Posterior vena cava (tissue), 2 donors: ENCODE measurements around the gene RSF1. TPM values are rescaled to one million over a fixed set of nuclear protein-coding genes. Genes with fewer than 3 reads are reported as not detected.

Experiments used
- DNase-seq: peaks from one replicate; pipeline ENCODE4 v3.0.0-alpha.2; 2020; ENCODE audit warnings: low spot score
- intact Hi-C, 2 donors: fragments of 100-400 bp; cut with DNase I; formaldehyde crosslinking; loops; one replicate each; pipeline versions ENCODE4 v1.14.1 to v1.14.2; 2022 to 2023
- total RNA-seq, 2 donors: library from RNA; stranded (reverse); fragmentation: NEBNext Ultra II Directional; extraction: Animal tissue kit (Norgen Biotek cat#: 25700); gene quantifications; one replicate each; pipeline ENCODE4 v1.2.1, GENCODE V29; 2021
- donor health status: DM: yes; HTN: yes; CAD: no.
- donor health status: DM: yes; HTN: yes; CAD: no.

Gene RSF1
- total RNA-seq, 2 donors from 2014 or later: 54.9 to 69.5 TPM

DNA sequence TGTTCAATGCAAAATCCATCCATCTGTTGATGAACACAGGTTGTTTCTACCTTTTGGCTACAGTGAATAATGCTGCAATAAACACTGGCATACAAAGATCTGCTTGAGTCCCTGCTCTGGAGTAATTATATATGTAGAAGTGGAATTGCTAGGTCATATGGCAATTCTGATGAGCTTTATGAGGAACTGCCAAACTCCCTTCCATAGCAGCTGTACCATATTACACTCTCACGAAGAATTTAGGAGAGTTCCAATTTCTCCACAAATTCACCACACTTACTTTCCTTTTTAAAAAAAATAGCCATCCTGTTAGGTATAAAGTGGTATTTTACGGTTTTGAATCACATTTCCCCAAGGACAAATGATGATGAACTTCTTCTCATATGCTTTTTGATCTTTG, 62.2 kb downstream of the RSF1 start:
- DNase-seq: no peak
- intact Hi-C loops: no loop called here

DNA sequence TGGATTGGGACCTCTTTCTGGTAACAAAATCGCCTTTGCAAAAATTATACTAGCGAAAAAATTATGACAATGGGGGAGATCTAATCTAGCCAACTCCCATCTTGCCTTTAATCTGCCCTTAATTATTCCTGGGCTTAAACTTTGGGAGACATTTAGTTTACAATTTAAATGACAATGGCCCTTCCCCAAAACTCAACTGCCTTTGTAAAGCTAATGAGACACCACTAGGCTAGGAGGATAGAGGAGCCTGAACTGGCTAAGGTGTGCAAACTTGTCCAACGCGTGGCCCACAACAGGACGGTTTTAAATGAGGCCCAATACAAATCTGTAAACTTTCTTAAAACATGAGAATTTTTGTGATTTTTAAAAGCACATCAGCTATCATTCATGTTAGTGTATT, 67.3 kb downstream of the RSF1 start:
- DNase-seq: no peak
- intact Hi-C loops: no loop called here

DNA sequence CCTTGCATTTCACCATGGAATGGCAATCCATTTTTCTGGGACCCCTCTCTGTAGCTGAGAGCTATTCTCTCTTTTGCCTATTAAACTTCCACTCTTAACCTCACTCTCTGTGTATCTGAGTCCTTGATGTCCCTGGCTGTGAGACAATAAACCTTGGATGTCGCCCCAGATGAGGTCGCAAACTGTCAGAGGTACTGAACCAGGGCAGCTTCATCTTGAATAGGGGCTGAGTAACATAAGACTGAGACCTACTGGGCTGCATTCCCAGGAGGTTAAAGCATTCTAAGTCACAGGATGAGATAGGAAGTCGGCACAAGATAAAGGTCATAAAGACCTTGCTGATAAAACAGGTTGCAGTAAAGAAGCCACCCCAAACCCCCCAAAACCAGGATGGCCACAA, 68.0 kb downstream of the RSF1 start:
- intact Hi-C loops: no loop called here
- DNase-seq: no peak

DNA sequence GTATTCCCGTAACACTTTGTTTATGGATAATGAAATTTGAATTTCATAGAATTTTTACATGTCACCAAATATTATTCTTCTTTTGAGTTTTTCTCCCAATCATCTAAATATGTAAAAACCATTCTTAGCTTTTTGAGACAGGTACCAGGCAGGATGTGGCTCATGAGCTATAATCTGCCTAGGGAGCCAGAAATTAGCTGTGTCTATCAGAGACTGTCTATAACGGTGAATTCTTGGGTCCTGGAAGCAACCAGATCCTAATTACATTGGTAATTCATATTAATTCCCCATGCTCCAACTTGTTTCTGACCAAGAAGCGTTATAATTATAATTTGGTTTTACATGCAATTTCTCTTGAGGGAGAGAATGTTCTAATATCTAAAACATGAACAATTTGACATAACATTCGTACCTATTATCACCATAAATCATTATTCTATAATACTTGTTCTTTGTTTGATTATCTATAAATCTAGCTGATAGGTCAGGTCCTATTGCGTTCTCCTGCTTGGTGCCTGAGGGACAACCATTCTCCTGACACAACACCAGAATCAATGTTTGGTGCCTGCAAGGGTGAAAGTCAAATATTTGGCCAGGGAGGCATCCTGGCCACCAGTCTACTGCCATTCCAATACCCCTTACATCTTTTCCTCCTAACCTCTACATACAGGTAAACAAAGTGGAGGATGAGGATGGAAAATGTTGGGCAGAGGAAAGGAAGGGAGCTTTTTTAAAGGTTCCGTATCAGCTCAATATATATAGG, 69.9 kb downstream of the RSF1 start:
- intact Hi-C loops: no loop called here

DNA sequence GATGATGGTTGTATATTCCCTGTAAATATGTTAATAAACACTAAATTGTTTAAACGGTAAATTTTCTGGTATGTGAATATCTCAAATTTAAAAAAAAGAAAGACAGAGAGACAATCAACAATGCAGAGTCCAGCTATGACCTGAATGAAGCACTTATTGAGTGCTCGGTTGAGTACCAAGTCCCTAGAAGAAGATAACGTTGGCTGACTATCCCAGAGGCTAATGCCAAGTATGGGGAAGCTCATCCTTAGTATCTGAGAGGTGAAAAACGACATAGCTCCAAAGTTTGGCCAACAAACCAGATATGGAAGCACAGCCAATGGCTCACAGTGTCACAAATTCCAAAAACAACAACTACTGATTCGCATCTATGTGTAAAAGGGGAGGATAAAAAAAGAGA, 71.3 kb downstream of the RSF1 start:
- intact Hi-C loops: no loop called here
- DNase-seq: no peak

More for the DNA sequence above, 69.9 kb downstream of the RSF1 start:
- no peak for DNase-seq

DNA sequence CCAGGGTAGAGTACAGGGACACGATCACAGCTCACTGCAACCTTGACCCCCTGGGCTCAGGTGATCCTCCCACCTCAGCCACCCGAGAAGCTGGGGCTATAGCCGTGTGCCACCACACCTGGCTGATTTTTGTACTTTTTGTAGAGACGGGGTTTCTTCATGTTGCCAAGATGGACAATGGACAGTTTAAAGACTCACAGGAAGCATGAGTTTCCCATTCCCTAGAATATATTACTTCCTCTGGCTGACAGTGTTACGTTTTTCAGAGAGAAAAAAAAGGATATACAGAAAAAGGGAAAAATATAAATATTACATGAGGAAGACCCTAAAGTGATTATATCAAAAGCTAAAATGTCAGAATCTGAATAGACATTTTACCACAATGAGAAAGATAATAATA, 72.3 kb downstream of the RSF1 start:
- intact Hi-C loops: no loop called here
- no peak for DNase-seq

DNA sequence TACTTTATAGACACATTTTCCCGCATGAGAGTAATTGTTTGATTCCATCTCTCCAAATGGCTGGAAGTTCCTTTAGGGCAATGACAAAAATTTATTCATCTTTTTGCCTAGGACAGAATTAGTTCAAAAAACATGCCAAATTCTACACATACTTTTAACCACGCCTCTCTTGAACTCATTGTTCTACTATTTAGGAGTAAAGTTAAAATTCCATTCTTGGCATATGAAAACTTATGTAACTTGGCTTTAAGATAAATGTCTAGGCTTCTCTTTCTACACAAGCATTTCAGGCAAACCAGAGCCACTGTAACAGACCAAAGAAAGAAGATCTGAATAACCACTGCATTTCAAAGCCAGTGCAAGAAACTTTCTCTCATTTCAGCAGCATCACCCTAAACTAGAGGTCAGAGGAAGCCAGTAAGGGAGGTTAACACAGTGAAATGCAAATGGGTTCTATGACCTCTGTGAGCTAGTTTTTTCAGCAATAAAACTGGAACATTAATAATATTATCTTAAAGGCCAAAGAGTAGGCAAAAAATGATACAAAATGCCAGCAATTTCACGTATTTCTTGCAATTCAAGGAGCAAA, 73.0 kb downstream of the RSF1 start:
- DNase-seq: no peak
- intact Hi-C loops: no loop called here

DNA sequence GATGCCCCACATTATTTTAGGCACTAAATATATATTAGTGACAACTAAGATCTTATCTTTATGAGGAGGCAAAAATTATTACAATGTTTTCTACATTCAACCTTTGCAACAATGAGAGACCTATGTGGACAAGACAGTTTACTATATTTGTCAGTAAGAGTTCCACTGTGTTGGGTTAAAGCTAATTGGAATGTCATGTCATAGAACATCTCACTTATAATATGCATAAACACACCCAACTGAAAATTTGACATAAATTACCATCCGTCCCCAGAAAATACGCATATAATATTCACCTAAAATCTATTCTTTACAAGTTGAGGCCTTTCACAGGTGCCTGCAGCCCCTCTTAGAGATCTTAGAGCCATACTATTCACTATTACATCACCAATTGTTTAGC, 84.0 kb downstream of the RSF1 start:
- intact Hi-C loops: no loop called here
- no peak for DNase-seq

DNA sequence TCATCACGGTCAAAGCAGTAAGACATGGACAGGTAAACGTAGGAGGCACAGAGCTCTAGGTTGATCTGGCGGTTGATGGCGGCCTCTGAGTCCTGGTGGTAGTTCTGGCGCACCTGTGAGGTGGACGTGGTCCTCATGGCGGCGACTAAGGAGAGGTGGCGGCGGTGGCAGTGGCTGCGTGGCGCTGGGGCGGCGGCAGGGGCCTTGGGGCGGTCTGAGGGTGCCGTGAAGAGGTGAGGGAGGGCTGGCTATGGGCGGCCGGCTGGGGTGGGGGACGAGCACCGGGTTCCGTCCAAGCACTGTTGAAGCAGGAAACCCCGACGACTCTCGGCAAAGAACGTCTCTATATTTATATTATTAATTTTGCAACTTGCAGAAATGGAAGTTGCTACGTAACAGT, 85.6 kb downstream of the RSF1 start:
- no peak for DNase-seq
- intact Hi-C loops: no loop called here

DNA sequence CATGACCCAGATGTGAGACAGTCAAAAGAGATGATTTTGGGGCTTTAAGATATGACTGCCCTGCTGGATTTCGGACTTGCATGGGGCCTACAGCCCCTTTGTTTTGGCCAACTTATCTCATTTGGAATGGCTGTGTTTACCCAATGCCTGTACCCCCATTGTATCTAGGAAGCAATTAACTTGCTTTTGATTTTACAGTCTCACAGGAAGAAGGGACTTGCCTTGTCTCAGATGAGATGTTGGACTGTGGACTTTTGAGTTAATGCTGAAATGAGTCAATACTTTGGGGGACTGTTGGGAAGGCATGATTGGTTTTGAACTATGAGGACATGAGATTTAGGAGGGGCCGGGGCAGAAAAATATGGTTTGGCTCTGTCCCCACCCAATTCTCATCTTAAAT, 88.4 kb downstream of the RSF1 start:
- DNase-seq: no peak
- intact Hi-C loops: no loop called here

DNA sequence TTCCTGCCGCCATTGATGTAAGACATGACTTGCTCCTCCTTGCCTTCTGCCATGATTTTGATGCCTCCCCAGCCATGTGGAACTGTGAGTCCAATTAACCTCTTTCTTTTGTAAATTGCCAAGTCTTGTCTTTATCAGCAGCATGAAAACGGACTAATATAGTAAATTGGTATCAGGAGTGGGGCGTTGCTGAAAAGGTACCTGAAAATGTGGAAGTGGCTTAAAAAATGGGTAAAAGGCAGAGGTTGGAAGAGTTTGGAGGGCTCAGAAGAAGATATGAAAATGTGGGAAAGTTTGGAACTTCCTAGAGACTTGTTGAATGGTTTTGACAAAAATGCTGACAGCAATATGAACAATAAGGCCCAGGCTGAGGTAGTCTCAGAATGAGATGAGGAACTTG, 89.7 kb downstream of the RSF1 start:
- intact Hi-C loops: no loop called here

DNA sequence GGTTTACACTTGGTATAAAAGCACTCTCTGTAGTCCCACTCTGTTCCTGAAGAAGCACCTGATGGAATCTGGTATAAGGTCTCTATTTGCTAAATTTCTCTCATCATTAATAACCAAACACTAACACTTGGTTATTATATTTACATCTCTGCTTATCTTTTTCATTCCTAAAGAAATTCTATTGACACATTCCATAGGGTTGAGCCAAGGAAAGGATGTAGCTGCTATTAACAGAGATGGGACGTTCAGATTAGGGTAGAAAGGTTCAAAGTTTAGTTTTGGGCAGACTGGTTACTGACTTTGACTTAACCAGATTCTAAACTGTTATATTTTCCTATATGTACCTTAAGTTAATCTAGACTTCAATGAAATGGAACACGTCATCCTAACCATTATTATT, 91.5 kb downstream of the RSF1 start:
- intact Hi-C loops: no loop called here
- DNase-seq: no peak

More for the DNA sequence above, 89.7 kb downstream of the RSF1 start:
- no peak for DNase-seq

DNA sequence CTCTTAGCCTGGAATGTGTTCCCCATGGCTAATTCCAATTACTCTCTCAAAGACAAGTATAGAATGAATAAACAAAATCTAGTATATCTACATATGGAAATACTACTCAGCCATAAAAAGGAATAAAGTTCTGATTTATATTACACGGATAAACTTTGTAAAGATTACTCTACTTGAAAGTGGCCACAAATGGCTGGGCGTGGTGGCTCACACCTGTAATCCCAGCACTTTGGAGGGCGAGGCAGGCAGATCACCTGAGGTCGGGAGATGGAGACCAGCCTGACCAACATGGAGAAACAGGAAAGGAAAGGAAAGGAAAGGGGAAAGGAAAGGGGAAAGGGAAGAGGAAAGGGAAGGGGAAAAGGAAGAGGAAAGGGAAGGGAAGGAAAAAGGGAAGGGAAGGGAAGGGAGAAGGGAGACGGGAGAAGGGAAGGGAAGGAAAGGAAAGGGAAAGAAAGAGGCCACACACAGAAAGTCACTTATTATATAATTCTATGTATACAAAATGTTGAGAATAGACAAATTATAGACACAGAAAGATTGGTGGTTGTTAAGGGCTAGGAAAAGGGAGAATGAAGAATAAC, 92.2 kb downstream of the RSF1 start:
- intact Hi-C loops: no loop called here
- no peak for DNase-seq

DNA sequence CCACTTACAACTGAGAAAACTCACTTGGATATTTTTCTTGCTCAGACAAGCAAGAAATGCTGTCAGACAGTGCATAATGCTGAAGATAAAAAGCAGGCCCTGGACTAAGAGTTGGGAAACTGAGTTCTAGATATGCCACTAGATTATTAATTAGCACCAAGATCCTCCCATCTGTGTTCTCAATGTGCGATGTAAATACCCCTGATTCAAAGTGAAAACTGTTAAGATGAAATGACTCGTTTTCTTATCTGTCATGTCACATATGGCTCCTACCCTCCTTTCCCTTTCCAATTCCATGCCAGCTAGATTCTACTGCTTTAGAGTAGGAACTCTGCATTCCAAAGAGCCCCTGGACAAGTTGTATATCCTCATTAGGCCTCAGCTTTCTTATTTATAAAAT, 94.0 kb downstream of the RSF1 start:
- intact Hi-C loops: no loop called here

DNA sequence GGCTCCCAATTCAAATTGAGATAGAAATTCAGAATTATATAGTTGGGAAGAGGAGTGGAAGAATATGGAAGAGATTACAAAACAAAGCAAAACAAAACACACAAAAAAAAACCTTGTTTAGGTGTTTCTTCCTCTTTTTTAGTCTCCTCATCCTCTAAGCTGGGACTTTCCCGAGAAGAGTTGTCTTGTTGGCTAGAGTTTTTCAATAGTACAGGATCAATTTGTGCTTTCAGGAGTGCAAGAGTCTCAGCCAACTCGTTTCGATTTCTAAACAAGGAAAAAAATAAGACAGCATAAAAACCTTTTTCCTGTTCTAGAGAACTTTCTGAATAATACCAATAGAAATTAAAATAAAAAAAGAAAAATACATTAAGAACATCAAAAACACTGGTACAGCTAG, 95.1 kb downstream of the RSF1 start:
- DNase-seq: no peak
- intact Hi-C loops: no loop called here

More for the DNA sequence above, 94.0 kb downstream of the RSF1 start:
- DNase-seq: no peak

DNA sequence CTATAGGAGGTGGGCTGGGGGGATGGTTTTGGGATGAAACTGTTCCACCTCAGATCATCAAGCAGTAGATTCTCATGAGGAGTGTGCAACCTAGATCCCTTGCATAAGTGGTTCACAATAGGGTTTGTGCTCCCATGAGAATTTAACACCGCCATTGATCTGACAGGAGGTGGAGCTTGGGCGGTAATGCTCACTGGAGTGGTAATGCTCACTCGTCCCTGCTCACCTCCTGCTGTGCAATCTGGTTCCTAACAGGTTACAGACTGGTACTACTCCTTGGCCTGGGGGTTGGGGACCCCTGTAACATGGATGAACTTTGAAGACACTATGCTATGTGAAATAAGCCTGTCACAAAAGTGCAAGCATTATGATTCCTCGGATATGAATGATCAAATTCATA, 95.9 kb downstream of the RSF1 start:
- intact Hi-C loops: no loop called here

DNA sequence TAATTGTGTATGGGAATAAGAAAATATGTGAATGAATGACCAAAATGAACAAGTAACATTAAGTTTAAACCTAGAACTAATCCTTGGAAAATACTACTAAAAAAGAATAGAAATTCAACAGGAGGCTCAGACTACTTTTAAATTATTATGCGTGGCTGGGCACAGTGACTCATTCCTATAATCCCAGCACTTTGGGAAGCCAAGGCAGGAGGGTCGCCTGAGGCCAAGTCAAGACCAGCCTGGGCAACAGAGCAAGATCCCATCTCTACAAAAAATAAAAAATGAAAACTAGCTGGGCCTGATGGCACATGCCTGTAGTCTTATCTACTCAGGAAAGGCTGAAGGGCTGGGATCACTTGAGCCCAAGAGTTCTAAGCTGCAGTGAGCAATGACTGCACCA, 97.5 kb downstream of the RSF1 start:
- intact Hi-C loops: no loop called here

More for the DNA sequence above, 95.9 kb downstream of the RSF1 start:
- DNase-seq: no peak

DNA sequence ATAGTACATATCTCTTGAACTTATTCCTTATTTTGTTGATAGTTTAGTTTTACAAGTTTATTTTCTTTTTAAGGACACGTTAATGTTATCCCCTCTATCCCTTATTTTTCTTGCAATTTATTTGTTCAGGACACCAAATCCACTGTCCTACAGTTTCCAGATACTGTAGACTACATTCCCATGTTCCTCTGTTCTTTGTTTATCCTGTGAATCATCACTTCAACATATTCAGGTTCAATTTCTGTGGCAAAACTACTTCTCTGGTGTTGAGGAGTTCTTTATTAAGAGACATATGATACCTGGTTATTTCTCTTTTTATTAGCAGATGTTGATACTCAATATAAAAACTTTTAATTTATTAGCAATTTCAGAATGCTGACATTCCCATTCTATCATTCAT, 110.2 kb downstream of the RSF1 start:
- intact Hi-C loops: no loop called here
- DNase-seq: no peak

More for the DNA sequence above, 97.5 kb downstream of the RSF1 start:
- no peak for DNase-seq

DNA sequence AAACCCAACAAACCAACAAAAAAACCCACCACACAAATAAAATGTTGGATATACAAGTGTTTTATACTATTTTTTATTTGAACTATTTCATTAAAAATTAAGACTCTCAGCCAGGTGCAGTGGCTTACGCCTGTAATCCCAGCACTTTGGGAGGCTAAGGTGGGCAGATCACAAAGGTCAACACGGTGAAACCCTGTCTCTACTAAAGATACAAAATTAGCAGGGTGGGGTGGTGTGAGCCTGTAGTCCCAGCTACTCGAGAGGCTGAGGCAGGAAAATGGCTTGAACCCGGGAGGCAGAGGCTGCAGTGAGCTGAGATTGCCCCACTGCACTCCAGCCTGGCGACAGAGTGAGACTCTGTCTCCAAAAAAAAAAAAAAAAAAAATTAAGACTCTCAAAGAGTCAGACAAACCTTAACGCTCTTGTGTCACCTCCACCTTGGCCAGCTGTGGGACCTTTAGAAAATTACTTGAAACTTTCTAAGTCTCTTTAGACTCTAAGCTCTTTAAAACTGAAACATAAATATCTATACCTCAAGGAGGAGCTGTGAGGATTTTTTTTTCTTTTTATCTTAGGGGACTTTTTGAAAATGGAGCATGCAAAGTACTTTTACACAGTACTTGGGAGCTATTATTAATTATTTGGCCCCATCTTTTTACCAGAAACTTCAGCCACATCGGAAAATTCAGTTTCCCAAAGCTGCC, 114.5 kb downstream of the RSF1 start:
- intact Hi-C loops: no loop called here
- DNase-seq: no peak

DNA sequence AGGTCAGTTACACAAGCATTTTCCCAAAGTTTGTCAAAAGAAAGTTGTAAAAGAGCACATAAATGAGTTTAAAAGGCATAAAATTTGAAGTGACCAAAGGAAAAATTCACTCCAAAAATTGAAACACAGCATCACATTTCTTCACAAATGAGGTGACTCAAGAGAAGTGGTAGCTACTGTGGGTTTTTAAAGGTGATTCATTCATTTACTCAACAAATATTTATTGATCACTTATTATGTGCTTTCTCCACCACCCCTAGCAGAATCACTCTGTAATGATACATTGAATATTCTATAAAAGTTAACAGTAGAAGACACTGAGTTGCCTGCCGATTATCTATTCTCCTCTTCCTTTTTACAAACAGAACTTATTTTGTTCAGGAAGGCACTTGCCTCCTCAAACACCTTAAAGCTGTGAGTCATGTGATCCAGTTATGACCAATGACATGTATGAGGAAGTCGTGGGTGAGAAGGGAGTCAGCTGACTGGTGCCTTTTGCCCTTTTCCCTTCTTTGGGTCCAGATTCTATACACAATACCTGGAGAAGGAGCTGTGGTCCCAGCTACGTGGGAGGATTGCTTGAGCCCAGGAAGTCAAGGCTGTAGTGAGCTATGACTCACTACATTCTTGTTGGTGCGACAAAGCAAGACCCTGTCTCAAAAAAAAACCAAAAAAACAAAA, 115.2 kb downstream of the RSF1 start:
- DNase-seq: no peak
- intact Hi-C loops: no loop called here
